NCI-H146 (cell line): Measurements from ENCODE around the gene SPTBN4.
A peak's percentile ranks its signal among the peaks of the same experiment; 100 is the strongest.
"Not testable (repeated sequence)": the region's sequence is repeated elsewhere in the genome, so short reads cannot be mapped to it uniquely, and the experiment has no call there.

ENCODE experiments used
- DNase-seq: peaks from one replicate; lab custom pipeline; 2025; lab: John Stamatoyannopoulos, UW

Gene SPTBN4

GRCh38 chr19:40466985-40467734 lies at the start of gene SPTBN4:
SPTBN4 (plus strand) TSS chr19:40467001; CDS start chr19:40472622, 5,621 bp downstream.
- no peak for DNase-seq

GRCh38 chr19:40417643-40417981 lies 49.2 kb upstream of the SPTBN4 start:
- DNase-seq, result no peak

DNA sequence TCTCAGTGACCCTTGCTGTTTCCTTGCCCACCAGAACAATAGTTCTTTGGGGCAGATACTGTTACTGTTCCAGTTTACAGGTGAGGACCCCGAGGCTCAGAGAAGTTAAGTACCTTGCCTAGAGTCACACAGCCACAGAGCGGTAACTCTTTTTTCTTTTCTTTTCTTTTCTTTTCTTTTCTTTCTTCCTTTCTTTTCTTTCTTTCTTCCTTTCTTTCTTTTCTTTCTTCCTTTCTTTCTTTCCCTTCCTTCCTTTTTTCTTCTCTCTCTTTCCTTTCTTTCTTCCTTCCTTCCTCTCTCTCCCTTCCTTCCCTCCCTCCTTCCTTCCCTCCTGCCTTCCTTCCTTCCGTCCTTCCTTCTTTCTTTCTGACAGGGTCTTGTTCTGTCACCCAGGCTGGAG lies 48.8 kb upstream of the SPTBN4 start:
- DNase-seq, result no peak

- DNase-seq, result no peak
These were observed 47.7 kb upstream of the SPTBN4 start for GRCh38 chr19:40419066-40419612.

GRCh38 chr19:40419780-40420179 lies 47.0 kb upstream of the SPTBN4 start:
- DNase-seq, result no peak

DNA sequence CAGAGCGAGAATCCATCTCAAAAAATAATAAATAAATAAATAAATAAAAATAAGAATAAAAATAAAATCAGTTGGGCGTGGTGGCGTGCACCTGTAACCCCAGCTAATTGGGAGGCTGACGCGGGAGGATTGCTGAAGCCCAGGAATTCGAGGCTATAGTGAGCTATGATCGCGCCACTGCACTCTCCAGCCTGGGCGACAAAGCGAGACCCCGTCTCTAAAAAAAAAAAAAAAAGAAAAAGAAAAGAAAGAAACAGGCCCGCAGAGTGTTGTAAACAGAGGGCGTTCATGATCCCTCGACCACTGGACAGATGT lies 46.4 kb upstream of the SPTBN4 start:
- no peak for DNase-seq

DNA sequence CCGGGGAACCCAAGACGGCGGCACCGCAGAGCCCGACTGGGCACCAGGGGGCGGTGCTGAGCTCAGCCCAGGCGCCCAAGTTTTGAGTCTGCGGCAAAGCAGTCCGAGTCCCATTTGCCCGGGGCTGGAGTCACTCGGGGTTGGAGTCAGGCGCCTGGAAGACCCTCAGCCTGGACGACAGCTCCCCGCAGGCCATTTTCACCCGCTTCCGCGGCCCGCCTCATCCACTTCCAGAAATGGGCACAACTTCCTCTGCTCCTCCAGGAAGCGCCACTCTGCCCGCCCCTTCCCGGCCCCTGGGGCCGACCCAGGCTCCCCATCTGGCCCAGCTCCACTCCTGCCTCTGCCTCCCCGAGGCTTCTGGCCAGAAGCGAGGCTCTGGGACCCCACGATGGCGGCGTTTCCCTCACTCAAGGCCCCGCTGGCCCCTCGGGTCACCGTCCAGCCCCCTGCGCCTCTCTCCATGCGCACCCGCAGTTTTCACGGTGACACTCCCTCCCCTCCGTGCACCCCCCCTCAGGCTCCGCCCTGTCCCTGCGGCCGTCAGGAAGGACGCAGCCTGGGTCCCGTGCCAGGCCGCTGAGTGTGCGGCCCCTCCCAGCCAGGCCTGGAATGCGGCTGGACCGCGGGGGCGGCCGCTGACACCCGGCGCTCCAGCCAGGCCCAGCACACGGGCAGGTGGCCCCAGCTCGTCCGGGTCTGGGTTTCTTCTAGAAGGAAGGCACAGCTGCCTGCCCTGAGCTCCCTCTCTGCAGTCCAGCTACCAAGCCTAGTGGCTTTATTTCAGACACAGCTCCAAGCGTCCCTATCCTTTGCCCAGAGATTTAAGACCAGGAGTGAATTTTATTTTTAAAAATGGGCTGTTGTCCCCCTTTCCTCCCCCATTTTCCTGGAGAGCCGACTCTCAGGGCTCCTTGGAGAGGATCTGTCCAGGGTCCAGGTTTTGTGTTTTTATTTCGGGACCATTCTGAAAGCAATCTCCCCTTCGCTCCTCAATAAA lies 45.7 kb upstream of the SPTBN4 start:
- peak; percentile 69 for DNase-seq

GRCh38 chr19:40421993-40422747 lies 44.6 kb upstream of the SPTBN4 start:
- DNase-seq, result no peak

- DNase-seq, result no peak
These were observed 43.8 kb upstream of the SPTBN4 start for GRCh38 chr19:40422748-40423566.

DNA sequence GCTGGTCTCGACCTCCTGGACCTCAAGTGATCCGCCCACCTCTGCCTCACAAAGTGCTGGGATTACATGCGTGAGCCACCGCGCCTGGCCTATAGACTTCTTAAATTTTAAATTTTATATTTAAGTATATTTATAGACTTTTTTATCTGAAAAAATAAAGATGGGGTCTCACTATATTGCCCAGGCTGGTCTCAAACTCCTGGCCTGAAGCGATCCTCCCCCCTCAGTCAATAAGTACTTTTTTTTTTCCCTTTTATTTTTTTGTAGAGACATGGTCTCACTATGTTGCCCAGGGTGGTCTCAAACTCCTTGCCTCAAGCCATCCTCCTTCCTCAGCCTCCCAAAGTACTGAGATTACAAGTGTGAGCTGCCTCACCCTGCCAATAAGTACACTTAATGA lies 42.9 kb upstream of the SPTBN4 start:
- DNase-seq, result no peak

DNA sequence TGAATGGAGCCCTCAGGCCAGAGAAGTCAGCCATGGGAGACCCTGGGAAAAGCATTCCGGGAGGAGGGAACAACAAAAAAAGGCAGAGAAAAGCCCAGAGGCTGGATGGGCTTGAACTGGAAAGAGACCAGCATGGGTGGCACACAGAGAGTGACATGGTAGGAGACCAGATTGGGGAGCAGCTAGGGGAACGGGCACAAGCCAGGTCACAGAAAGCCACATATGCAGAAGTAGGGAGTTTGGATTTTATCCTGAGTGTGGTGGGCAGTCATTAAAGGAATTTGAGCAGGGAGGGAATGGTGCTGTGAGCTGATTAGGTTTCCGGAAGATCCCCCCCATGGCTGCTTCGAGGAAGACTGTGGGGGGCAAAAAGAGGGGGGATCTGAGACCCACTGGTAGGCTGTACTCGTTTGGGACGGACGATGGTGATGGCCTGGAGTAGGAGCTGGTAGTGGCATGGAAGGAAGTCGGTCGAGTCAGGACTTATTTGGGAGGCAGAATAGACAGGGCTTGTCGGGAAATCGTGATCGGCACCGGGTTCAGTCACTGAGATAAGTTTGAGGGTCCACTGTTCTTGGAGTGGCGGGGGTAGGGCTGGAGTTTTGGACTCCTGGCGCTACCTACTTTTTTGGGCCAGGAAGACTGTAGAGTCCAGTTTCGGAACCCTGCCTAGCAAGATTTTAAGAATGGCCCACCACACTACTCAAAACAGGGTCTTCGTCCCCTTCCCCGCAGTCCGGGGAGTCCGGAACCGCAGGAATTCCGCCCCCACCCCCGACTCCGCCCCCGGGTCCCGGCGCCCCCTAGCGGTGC lies 42.0 kb upstream of the SPTBN4 start:
- no peak for DNase-seq

DNA sequence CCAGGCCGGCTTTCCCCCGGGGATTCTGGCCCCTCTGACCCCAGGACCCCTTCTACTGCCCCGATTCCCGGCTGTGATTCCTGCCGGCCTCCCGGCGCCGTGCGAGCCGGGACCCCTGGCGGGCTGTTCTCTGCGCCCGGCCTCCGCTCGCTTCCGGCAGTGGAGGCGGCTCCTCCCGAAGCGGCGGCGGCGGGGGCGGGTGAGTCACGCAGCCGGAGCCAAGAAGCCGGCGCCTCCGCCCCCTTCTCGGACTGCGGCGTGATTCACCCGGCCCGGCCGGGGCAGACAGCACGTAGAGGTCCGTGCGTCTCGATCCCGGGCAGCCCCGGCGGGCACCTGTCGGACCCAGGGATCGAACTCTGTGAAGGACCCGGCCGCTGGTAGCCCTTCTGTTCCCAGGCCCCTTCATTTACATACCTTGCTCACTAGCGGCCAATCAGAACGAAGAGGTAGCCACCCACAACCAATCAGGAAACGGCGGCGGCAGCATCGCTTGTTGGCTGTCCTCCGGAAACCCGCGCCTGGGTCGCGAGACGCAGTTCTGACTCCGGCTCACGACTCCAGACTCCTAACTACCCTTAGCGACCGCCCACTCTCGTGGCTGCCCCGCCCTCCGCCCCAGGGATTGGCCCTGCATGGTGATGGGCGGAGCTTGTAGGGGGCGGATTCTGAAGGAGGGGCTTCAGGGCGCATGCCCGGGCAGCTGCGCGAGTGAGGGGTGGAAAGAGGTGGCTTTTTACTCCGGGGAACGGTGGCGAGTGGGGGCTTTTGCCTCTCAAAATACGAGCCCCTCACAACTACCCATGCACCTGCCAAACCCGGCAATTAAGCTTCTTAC lies 41.1 kb upstream of the SPTBN4 start, which contains the start of gene SERTAD1:
Gene SERTAD1 (minus strand): TSS at position 543 of the 838 bp plus-strand sequence. CDS start 2,446 bp downstream, outside the sequence.
- peak; percentile 98 for DNase-seq

DNA sequence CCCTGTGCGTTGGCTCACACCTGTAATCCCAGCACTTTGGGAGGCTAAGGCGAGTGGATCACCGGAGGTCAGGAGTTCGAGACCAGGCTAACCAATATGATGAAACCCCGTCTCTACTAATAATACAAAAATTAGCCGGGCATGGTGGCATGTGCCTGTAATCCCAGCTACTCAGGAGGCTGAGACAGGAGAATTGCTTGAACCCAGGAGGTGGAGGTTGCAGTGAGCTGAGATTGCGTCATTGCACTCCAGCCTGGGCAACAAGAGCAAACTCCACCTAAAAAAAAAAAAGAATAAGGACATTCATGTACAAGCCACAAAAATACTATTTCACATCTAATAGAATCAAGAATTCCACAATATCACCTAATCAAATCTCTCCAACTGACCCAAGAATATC lies 38.6 kb upstream of the SPTBN4 start:
- not testable (repeated sequence) for DNase-seq

DNA sequence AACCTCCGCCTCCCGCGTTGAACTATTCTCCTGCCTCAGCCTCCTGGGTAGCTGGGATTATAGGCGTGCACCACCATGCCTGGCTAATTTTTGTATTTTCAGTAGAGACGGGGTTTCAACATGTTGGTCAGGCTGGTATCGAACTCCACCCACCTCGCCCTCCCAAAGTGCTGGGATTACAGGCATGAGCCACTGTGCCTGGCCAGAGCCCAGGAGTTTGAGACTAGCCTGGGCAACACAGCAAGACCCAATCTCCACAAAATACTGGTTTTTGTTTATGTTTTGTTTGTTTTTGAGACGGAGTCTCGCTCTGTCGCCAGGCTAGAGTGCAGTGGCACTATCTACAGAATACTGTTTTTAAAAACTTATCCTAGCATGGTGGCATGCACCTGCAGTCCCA lies 36.6 kb upstream of the SPTBN4 start:
- DNase-seq, result not testable (repeated sequence)

DNA sequence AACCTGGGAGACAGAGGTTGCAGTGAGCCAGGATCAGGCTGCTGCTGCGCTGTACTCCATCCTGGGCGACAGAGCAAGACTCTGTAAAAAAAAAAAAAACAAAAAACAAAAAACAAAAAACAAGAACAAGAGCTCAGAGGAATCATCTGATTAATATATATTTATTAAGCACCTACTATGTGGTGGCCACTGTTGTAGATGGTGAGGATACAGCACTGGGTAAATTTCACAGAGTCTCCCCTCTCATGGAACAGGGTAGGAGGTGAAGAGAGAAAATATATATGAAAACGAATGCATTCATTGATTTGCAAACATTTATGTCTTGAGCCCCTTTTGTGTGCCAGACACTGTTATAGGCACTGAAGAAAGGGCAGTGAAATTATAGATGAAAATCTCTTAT lies 35.1 kb upstream of the SPTBN4 start:
- DNase-seq, result no peak

DNA sequence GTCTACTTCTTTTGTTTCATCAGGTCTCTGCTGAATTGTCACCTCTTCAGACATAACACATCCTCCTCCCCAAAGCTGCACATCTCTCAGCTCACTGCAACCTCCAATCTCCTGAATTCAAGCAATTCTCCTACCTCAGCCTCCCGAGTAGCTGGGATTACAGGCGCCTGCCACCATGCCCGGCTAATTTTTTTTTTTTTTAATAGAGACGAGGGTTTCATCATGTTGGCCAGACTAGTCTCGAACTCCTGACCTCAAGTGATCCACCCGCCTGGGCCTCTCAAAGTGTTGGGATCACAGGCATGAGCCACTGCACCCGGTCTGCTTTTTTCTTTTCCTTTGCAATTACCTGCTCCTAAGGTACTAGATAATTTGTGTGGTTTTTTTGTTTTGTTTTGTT lies 34.0 kb upstream of the SPTBN4 start:
- not testable (repeated sequence) for DNase-seq

DNA sequence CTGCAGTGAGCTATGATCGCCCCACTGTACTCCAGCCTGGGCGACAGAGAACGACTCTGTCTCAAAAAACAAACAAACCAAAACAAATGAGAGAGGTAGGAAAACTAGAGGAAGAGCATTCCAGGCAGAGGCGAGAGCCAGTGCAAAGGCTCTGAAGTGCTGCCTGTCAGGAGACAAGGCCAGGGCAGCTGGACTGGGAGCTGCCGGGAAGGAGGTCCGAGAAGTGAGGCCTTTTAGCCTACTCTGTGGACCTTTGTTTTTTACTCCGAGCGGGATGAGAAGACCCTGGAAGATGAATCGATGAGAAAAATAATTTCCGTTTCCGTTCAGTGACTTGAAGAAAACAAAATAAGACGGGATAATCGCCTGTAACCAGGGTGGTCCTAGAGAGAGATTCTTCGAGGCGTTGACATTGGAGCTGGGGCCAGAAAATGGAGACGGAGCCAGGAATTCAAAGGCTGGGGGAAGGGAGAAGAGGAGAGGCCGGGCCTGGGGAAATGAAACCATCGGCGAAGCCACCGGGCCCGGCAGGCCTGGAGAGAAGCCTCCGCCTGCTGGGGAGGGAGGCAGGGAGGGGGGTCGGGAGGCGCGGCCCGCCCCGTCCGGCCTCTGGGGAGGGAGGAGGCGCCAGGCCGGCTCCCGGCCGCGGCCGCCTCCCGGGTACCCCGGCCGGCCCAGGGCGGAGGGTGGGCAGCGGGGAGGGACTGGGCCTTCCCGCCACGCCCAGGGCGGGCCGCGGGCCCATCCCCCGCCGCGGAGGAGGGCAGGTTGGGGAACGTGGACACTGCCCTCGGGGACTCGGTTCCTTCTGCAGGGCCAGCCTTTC lies 33.2 kb upstream of the SPTBN4 start:
- DNase-seq, result peak; percentile 86

DNA sequence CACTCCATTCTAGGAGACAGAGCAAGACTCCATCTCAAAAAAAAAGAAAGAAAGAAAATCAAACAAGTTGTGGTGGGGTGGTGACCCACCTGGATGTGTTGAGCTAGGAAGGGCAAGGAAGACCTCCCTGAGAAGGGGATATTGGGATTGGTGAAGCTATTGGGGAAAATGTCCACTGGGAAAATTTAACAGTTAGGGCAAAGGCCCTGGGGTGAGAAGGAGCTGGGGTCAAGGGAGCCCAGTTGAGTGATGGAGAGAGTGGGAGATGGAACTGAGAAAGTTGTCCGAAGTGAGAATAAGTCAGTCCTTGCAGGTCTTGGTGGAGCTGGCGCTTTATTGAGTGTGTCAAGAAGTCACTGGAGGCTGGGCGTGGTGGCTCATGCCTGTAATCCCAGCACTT lies 28.5 kb upstream of the SPTBN4 start:
- DNase-seq, result no peak
